Tibial artery (tissue), 4 donors: ENCODE results near the gene PMS1.

ENCODE experiments used
- DNase-seq, 2 donors: peaks; one replicate each; pipeline ENCODE4 v3.0.0-alpha.2; 2019
- H3K27ac ChIP-seq, 2 donors: fragments of 200-600 bp; sonication (generic) in 1 of 2; 1 replicate in 1 of 2; 2 replicates in 1 of 2; pipeline ENCODE4 v1.5.1; 2018 to 2019; ENCODE audit warnings: mild to moderate bottlenecking in 1 of 2
- H3K27me3 ChIP-seq, 2 donors: fragments of 200-600 bp; sonication (generic) in 1 of 2; one replicate each; pipeline versions ENCODE4 v1.5.1 to v1.6.0; 2016 to 2019
- H3K36me3 ChIP-seq, 3 donors: fragments of 200-600 bp; sonication (generic) in 2 of 3; one replicate each; pipeline ENCODE4 v1.5.1; 2016 to 2019; ENCODE audit warnings: mild to moderate bottlenecking in 2 of 3
- H3K4me1 ChIP-seq, 4 donors: fragments of 200-600 bp; sonication (generic) in 2 of 4; 1 replicate in 3 of 4; 2 replicates in 1 of 4; pipeline ENCODE4 v1.5.1; 2016 to 2019
- H3K4me3 ChIP-seq, 2 donors: fragments of 200-600 bp; sonication (generic) in 1 of 2; 1 replicate in 1 of 2; 2 replicates in 1 of 2; pipeline ENCODE4 v1.5.1; 2018 to 2019; ENCODE audit warnings: mild to moderate bottlenecking in 2 of 2
- H3K9me3 ChIP-seq, 3 donors: fragments of 200-600 bp; sonication (generic) in 1 of 3; one replicate each; pipeline ENCODE4 v1.5.1; 2016 to 2019
- CTCF ChIP-seq, 2 experiments: fragments of 200-600 bp in 1 of 2; fragments of 450-650 bp in 1 of 2; IDR thresholded peaks; one replicate each; pipeline ENCODE4 v1.5.1; 2017 to 2019; ENCODE audit warnings: antibody characterized with exemption in 2 of 2, mild to moderate bottlenecking in 1 of 2, moderate library complexity in 1 of 2
- intact Hi-C: fragments of 100-400 bp; cut with DNase I; formaldehyde crosslinking; loops from one replicate; pipeline ENCODE4 v1.15.0; 2023; ENCODE audit warnings: low total_unique reads

PMS1 gene

GRCh38 chr2:189868896-189869295, 84.6 kb downstream of the PMS1 start:
- intact Hi-C loops: no loop called here
- H3K27ac ChIP-seq: no peak overlapping the region

GRCh38 chr2:189870381-189871085, 86.3 kb downstream of the PMS1 start:
- Histone ChIP-seq H3K27ac (no peak overlapping the region), H3K27me3 (no peaks in the 10 kb centered on the region), H3K9me3 (no peaks in the 10 kb centered on the region), H3K4me1 (no peaks in the 10 kb centered on the region), H3K4me3 (no peak overlapping the region), H3K36me3 (peaks cover 18 to 23% (median 19%) of the 10 kb centered on the region in 3 donors)
- no peak for TF ChIP-seq CTCF (IDR thresholded peaks at IDR 0.05)
- intact Hi-C loops: no loop called here
- DNase-seq: no peak

More at GRCh38 chr2:189868896-189869295, 84.6 kb downstream of the PMS1 start:
- H3K9me3 ChIP-seq: no peaks in the 10 kb centered on the region
- TF ChIP-seq CTCF (IDR thresholded peaks at IDR 0.05): no peak
- no peak for DNase-seq
- H3K27me3 ChIP-seq: no peaks in the 10 kb centered on the region
- H3K4me3 ChIP-seq: no peak overlapping the region
- no peaks in the 10 kb centered on the region for H3K4me1 ChIP-seq
- peaks cover 17 to 22% (median 18%) of the 10 kb centered on the region in 3 donors for H3K36me3 ChIP-seq

- DNase-seq: no peak
- intact Hi-C loops: no loop called here
- Histone ChIP-seq H3K27me3 (no peaks in the 10 kb centered on the region), H3K36me3 (peaks cover 11 to 37% (median 13%) of the 10 kb centered on the region in 3 donors), H3K9me3 (no peaks in the 10 kb centered on the region), H3K4me1 (no peaks in the 10 kb centered on the region), H3K27ac (no peak overlapping the region), H3K4me3 (no peak overlapping the region)
- no peak for TF ChIP-seq CTCF (IDR thresholded peaks at IDR 0.05)
Measured at GRCh38 chr2:189873696-189874095, 89.4 kb downstream of the PMS1 start.

- Histone ChIP-seq H3K27ac (no peak overlapping the region), H3K36me3 (peaks cover 11 to 37% (median 13%) of the 10 kb centered on the region in 3 donors), H3K9me3 (no peaks in the 10 kb centered on the region), H3K4me3 (no peak overlapping the region), H3K27me3 (no peaks in the 10 kb centered on the region), H3K4me1 (no peaks in the 10 kb centered on the region)
- intact Hi-C loops: no loop called here
- TF ChIP-seq CTCF (IDR thresholded peaks at IDR 0.05): no peak
- no peak for DNase-seq
Measured at GRCh38 chr2:189874586-189875320, 90.5 kb downstream of the PMS1 start.

- Histone ChIP-seq H3K36me3 (peaks cover 11 to 37% (median 13%) of the 10 kb centered on the region in 3 donors), H3K27ac (no peak overlapping the region), H3K9me3 (no peaks in the 10 kb centered on the region), H3K27me3 (no peaks in the 10 kb centered on the region), H3K4me3 (no peak overlapping the region), H3K4me1 (no peaks in the 10 kb centered on the region)
- no peak for DNase-seq
- intact Hi-C loops: no loop called here
- TF ChIP-seq CTCF (IDR thresholded peaks at IDR 0.05): no peak
Measured at GRCh38 chr2:189876271-189876670, 92.0 kb downstream of the PMS1 start.
